HepG2 (cell line): ENCODE data around the gene NPPC. TPM values are rescaled to one million over a fixed set of nuclear protein-coding genes. Genes with fewer than 3 reads are reported as not detected.

Experiments
- ATAC-seq: fragments of 200-7000 bp; cut with Tn5 transposase; 3 replicates; pipeline ENCODE4 v1.9.1; 2020; ENCODE audit warnings: mild to moderate bottlenecking, moderate library complexity
- BruUV-seq: library from RNA; stranded (reverse); fragments of 400-500 nt; replicated peaks from 2 replicates; lab custom pipeline; 2021; lab: Mats Ljungman, UMichigan
- CTCF ChIA-PET: fragments of 300-600 bp; formaldehyde crosslinking; extraction: SDS; loops from one replicate; lab custom pipeline; 2021; ENCODE audit warnings: low total read pairs, inconsistent platforms, low intra/inter-chr PET ratio; lab: Yijun Ruan, JAX
- POLR2A ChIA-PET: fragments of 350-600 bp; sonication (Branson Sonifier 250); formaldehyde crosslinking; loops from one replicate; lab custom pipeline; 2020; ENCODE audit warnings: antibody characterized with exemption, inconsistent platforms; lab: Yijun Ruan, JAX
- DNase-seq: peaks from one replicate; pipeline ENCODE4 v3.0.0-alpha.2; 2015; ENCODE audit warnings: low spot score
- FAIRE-seq: peaks from 3 replicates; lab custom pipeline; 2011; peaks lifted over from hg19 to GRCh38; lab: Jason Lieb, UNC
- H2AFZ ChIP-seq: one replicate; pipeline ENCODE4 v1.6.1; 2011; ENCODE audit warnings: low read length, inconsistent platforms
- H3K27ac ChIP-seq: fragments of 300-600 bp; 3 replicates; pipeline ENCODE4 v1.8.0; 2011; ENCODE audit warnings: mixed run types, mild to moderate bottlenecking, mixed read lengths, low read length, inconsistent platforms; ENCODE audit not compliant: insufficient read depth; ENCODE audit errors: extremely low read length
- H3K27me3 ChIP-seq, 2 experiments: fragments of 200-600 bp in 1 of 2; 2 replicates in 1 of 2; 3 replicates in 1 of 2; pipeline versions ENCODE4 v1.6.0 to v1.8.0; 2011; ENCODE audit warnings: low read length in 2 of 2, mild to moderate bottlenecking in 2 of 2, moderate library complexity in 2 of 2, inconsistent platforms in 1 of 2; ENCODE audit not compliant: insufficient read depth in 2 of 2, control insufficient read depth in 1 of 2
- H3K36me3 ChIP-seq, 2 experiments: fragments of 200-600 bp in 1 of 2; replicated peaks in 1 of 2; 2 replicates in 1 of 2; 3 replicates in 1 of 2; pipeline versions ENCODE4 v1.5.1 to v1.8.0; 2011; ENCODE audit warnings: low read length in 2 of 2, inconsistent platforms in 1 of 2; ENCODE audit not compliant: insufficient read depth in 2 of 2, control insufficient read depth in 1 of 2
- H3K4me1 ChIP-seq: 2 replicates; pipeline ENCODE4 v1.5.1; 2012; ENCODE audit warnings: low read length, inconsistent platforms; ENCODE audit not compliant: insufficient read depth
- H3K4me2 ChIP-seq: 2 replicates; pipeline ENCODE4 v1.6.0; 2011; ENCODE audit warnings: low read depth, low read length, inconsistent platforms
- H3K4me3 ChIP-seq, 3 experiments: fragments of 200-600 bp in 1 of 3; sonication (generic), shearing (Covaris generic) in 1 of 3; replicated peaks in 1 of 3; 2 replicates each; pipeline ENCODE4 v1.5.1; 2011 to 2016; ENCODE audit warnings: low read length in 3 of 3, inconsistent platforms in 2 of 3, low read depth in 2 of 3, mild to moderate bottlenecking in 2 of 3, control low read depth in 1 of 3, mixed read lengths in 1 of 3; ENCODE audit not compliant: insufficient read depth in 1 of 3
- H3K79me2 ChIP-seq: one replicate; pipeline ENCODE4 v1.6.1; 2011; ENCODE audit warnings: low read length, inconsistent platforms; ENCODE audit not compliant: insufficient read depth
- H3K9ac ChIP-seq: 2 replicates; pipeline ENCODE4 v1.6.0; 2011; ENCODE audit warnings: mild to moderate bottlenecking, low read depth, low read length, inconsistent platforms; ENCODE audit not compliant: insufficient read depth
- H3K9me3 ChIP-seq: 2 replicates; pipeline ENCODE4 v1.5.1; 2012; ENCODE audit warnings: mild to moderate bottlenecking, low read length
- H4K20me1 ChIP-seq: 2 replicates; pipeline ENCODE4 v1.6.0; 2011; ENCODE audit warnings: inconsistent platforms, mild to moderate bottlenecking, low read length, moderate library complexity; ENCODE audit not compliant: insufficient read depth
- CEBPZ ChIP-seq: IDR thresholded peaks from 2 replicates; pipeline ENCODE4 v1.6.1; 2012; ENCODE audit warnings: low read length, improper control_type of control experiment
- CENPT ChIP-seq: sonication (generic); formaldehyde crosslinking; IDR thresholded peaks from 2 replicates; pipeline ENCODE4 v1.8.0; 2022; ENCODE audit warnings: low read depth, mild to moderate bottlenecking, moderate library complexity, missing genetic modification reagents
- FOXO4 ChIP-seq: sonication (generic); formaldehyde crosslinking; conservative IDR thresholded peaks from 2 replicates; pipeline ENCODE4 v1.8.1; 2023; ENCODE audit warnings: missing genetic modification reagents
- HNRNPLL ChIP-seq: fragments of 200-400 bp; formaldehyde crosslinking; IDR thresholded peaks from 2 replicates; pipeline ENCODE4 v1.6.1; 2017; ENCODE audit warnings: mild to moderate bottlenecking, low read depth, low read length; ENCODE audit not compliant: poor library complexity, severe bottlenecking
- MAFF ChIP-seq: IDR thresholded peaks from 2 replicates; pipeline ENCODE4 v1.6.1; 2011; ENCODE audit warnings: low read depth, low read length, improper control_type of control experiment
- MBNL3 ChIP-seq: fragments of 250-450 bp; sonication (Bioruptor Pico); conservative IDR thresholded peaks from 2 replicates; pipeline ENCODE4 v1.8.0; 2022; ENCODE audit warnings: mild to moderate bottlenecking, inconsistent platforms
- NCOA1 ChIP-seq: sonication (generic); formaldehyde crosslinking; IDR thresholded peaks from 2 replicates; pipeline ENCODE4 v1.9.0; 2021; ENCODE audit warnings: missing genetic modification reagents
- NFKBIZ ChIP-seq: IDR thresholded peaks from 2 replicates; pipeline ENCODE4 v1.6.1; 2018; ENCODE audit warnings: missing genetic modification reagents, missing compliant biosample characterization
- SPEN ChIP-seq: sonication (generic); formaldehyde crosslinking; IDR thresholded peaks from 2 replicates; pipeline ENCODE4 v1.5.1; 2020; ENCODE audit warnings: low read depth, mild to moderate bottlenecking, missing genetic modification reagents
- ZBTB7B ChIP-seq: sonication (generic); formaldehyde crosslinking; IDR thresholded peaks from 2 replicates; pipeline ENCODE4 v1.4.0; 2020; ENCODE audit warnings: missing genetic modification reagents
- ZFP1 ChIP-seq: IDR thresholded peaks from 2 replicates; pipeline ENCODE4 v1.6.1; 2016
- ZFY ChIP-seq: sonication (generic); formaldehyde crosslinking; IDR thresholded peaks from 2 replicates; pipeline ENCODE4 v1.4.0; 2020; ENCODE audit warnings: missing genetic modification reagents
- ZFYVE20 ChIP-seq: sonication (generic); formaldehyde crosslinking; IDR thresholded peaks from 2 replicates; pipeline ENCODE4 v1.8.0; 2023; ENCODE audit warnings: low read depth, mild to moderate bottlenecking, moderate library complexity, missing genetic modification reagents, borderline replicate concordance
- ZNF256 ChIP-seq: sonication (generic); formaldehyde crosslinking; conservative IDR thresholded peaks from 2 replicates; pipeline ENCODE4 v1.4.0; 2020; ENCODE audit warnings: missing genetic modification reagents
- WGBS: methylation state at CpG from one replicate; pipeline ENCODE4 v1.1.6; 2017; ENCODE audit warnings: low lambda C conversion rate; 5-methylcytosine and 5-hydroxymethylcytosine counted together
- in situ Hi-C: cut with HindIII; loops from 2 replicates; pipeline ENCODE4 v1.10.0; 2017; ENCODE audit warnings: low pct_unique_long_range_greater_than_20kb; ENCODE audit not compliant: extremely low pct_ligation_motif_present
- intact Hi-C: fragments of 100-400 bp; cut with micrococcal nuclease; formaldehyde crosslinking; loops from one replicate; pipeline ENCODE4 v1.10.0; 2022; ENCODE audit not compliant: unreplicated experiment
- polyA plus RNA-seq, 8 experiments: library from polyadenylated mRNA; depleted of rRNA in 3 of 8; stranded (reverse) in 7 of 8; unstranded in 1 of 8; fragments of >200 nt; fragmentation: Illumina TruSeq in 4 of 8; extraction: Trizol in 4 of 8; gene quantifications; 2 replicates each; pipeline versions ENCODE4 v1.2.1 to v1.2.3, GENCODE V29; 2011 to 2016; ENCODE audit warnings: low read depth in 4 of 8, missing spikeins in 1 of 8, mixed read lengths in 1 of 8; ENCODE audit not compliant: insufficient read depth in 1 of 8
- total RNA-seq, 5 experiments: library from RNA; depleted of rRNA; stranded (reverse); fragments of >200 nt; fragmentation: Illumina TruSeq; extraction: Trizol; gene quantifications; 2 replicates each; pipeline ENCODE4 v1.2.3, GENCODE V29; 2016; ENCODE audit warnings: low read depth in 1 of 5

Gene NPPC
- total and polyA plus RNA-seq, 2 of the 13 experiments (the other 11 are each of a cell fraction or from before 2014, with no cell fraction given), result 0.11 TPM; not detected in 1

GRCh38 chr2:231932985-231933915 is 7.1 kb upstream of the NPPC start (continued):
- TF ChIP-seq MAFF, result no peak
- no peak for TF ChIP-seq ZFYVE20
- TF ChIP-seq CEBPZ, result no peak
- TF ChIP-seq SPEN (CRISPR knock-in tag), result 0 out of 2 replicates have a peak, but pooled peaks have one; percentile 47
- TF ChIP-seq CENPT (CRISPR knock-in tag), result no peak
- no peak for TF ChIP-seq NFKBIZ (CRISPR knock-in tag)

GRCh38 chr2:231932711-231932970 is 6.4 kb upstream of the NPPC start:
- no TSS peak for BruUV-seq
- no peak overlapping the region for H2AFZ ChIP-seq
- H4K20me1 ChIP-seq, result no peaks in the 10 kb centered on the region
- ChIA-PET CTCF (no interaction called here), POLR2A (no interaction called here)
- ATAC-seq (no peak), FAIRE-seq (no peak), DNase-seq (no peak)
- peaks cover 27% of the 10 kb centered on the region for H3K4me1 ChIP-seq
- no peak overlapping the region for H3K4me2 ChIP-seq
- H3K27me3 ChIP-seq, result peaks cover 9 to 67% of the 10 kb centered on the region in 2 experiments; a peak in 4 of 5 replicates
- in situ Hi-C loops (no loop called here), intact Hi-C loops (no loop called here)
- no peaks in the 10 kb centered on the region for H3K9me3 ChIP-seq
- no peak overlapping the region for H3K9ac ChIP-seq
- H3K4me3 ChIP-seq, result no peak overlapping the region
- no peak for TF ChIP-seq FOXO4 (CRISPR knock-in tag)
- no peak for TF ChIP-seq ZNF256
- TF ChIP-seq ZFP1 (CRISPR knock-in tag), result no peak
- no peak for TF ChIP-seq MBNL3 (CRISPR knock-in tag)
- no peak for TF ChIP-seq ZBTB7B (CRISPR knock-in tag)
- TF ChIP-seq ZFY, result no peak
- TF ChIP-seq NCOA1, result no peak
- TF ChIP-seq HNRNPLL, result no peak
- H3K27ac ChIP-seq, result no peak overlapping the region
- WGBS, result 28% methylated on average over 3 of the region's 3 CpGs
- H3K36me3 ChIP-seq, result no peaks in the 10 kb centered on the region
- H3K79me2 ChIP-seq, result no peaks in the 10 kb centered on the region
